ENCODE data around the gene VRK2. TPM values are rescaled to one million over a fixed set of nuclear protein-coding genes. Genes with fewer than 3 reads are reported as not detected.

The VRK2 gene
- total and polyA plus RNA-seq, 10 of the 15 experiments (the other 5 are each of a cell fraction or from before 2014, with no cell fraction given) = 26.5 to 78.0 (median 57.3) TPM

DNA sequence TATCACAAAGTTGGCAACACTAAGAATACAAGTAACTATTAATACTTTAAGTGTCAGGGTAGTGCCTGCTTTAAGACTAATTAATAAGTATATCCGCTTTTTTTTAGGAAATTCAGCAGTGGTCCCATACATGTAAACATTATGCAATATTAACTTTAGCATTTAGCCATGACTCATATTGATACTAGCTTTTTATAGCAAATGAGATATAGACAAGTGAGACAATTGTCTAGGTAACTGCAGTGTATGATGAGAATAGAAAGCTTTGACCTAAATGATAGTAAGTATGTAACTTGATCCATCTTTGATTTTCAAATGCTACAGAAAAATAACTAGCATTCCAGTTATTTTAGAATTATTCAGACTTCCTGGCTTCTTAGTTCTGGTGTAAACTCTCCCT, 27.4 kb upstream of the VRK2 start (continued):
- TF ChIP-seq, protein P1, sequence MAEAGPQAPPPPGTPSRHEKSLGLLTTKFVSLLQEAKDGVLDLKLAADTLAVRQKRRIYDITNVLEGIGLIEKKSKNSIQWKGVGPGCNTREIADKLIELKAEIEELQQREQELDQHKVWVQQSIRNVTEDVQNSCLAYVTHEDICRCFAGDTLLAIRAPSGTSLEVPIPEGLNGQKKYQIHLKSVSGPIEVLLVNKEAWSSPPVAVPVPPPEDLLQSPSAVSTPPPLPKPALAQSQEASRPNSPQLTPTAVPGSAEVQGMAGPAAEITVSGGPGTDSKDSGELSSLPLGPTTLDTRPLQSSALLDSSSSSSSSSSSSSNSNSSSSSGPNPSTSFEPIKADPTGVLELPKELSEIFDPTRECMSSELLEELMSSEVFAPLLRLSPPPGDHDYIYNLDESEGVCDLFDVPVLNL (IDR thresholded peaks at IDR 0.05; ENCODE audit: low read depth, low read length) = no peak
- TF ChIP-seq, protein P2, sequence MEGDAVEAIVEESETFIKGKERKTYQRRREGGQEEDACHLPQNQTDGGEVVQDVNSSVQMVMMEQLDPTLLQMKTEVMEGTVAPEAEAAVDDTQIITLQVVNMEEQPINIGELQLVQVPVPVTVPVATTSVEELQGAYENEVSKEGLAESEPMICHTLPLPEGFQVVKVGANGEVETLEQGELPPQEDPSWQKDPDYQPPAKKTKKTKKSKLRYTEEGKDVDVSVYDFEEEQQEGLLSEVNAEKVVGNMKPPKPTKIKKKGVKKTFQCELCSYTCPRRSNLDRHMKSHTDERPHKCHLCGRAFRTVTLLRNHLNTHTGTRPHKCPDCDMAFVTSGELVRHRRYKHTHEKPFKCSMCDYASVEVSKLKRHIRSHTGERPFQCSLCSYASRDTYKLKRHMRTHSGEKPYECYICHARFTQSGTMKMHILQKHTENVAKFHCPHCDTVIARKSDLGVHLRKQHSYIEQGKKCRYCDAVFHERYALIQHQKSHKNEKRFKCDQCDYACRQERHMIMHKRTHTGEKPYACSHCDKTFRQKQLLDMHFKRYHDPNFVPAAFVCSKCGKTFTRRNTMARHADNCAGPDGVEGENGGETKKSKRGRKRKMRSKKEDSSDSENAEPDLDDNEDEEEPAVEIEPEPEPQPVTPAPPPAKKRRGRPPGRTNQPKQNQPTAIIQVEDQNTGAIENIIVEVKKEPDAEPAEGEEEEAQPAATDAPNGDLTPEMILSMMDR (IDR thresholded peaks at IDR 0.05 in 2 of 3, conservative IDR thresholded peaks at IDR 0.05 in 1 of 3; ENCODE audit: control insufficient read depth in 2 of 3, extremely low read depth in 1 of 3, insufficient read depth in 1 of 3, low read depth in 3 of 3, low read length in 3 of 3) = no peak
- TF ChIP-seq ZZZ3 (IDR thresholded peaks at IDR 0.05; ENCODE audit: control insufficient read depth, insufficient read length, low read depth) = no peak
- TF ChIP-seq CREM (IDR thresholded peaks at IDR 0.05; ENCODE audit: low read depth) = no peak
- TF ChIP-seq, protein P3, sequence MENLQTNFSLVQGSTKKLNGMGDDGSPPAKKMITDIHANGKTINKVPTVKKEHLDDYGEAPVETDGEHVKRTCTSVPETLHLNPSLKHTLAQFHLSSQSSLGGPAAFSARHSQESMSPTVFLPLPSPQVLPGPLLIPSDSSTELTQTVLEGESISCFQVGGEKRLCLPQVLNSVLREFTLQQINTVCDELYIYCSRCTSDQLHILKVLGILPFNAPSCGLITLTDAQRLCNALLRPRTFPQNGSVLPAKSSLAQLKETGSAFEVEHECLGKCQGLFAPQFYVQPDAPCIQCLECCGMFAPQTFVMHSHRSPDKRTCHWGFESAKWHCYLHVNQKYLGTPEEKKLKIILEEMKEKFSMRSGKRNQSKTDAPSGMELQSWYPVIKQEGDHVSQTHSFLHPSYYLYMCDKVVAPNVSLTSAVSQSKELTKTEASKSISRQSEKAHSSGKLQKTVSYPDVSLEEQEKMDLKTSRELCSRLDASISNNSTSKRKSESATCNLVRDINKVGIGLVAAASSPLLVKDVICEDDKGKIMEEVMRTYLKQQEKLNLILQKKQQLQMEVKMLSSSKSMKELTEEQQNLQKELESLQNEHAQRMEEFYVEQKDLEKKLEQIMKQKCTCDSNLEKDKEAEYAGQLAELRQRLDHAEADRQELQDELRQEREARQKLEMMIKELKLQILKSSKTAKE (IDR thresholded peaks at IDR 0.05; ENCODE audit: low read depth, poor library complexity, severe bottlenecking) = peak; percentile 47
- TF ChIP-seq, protein P4, sequence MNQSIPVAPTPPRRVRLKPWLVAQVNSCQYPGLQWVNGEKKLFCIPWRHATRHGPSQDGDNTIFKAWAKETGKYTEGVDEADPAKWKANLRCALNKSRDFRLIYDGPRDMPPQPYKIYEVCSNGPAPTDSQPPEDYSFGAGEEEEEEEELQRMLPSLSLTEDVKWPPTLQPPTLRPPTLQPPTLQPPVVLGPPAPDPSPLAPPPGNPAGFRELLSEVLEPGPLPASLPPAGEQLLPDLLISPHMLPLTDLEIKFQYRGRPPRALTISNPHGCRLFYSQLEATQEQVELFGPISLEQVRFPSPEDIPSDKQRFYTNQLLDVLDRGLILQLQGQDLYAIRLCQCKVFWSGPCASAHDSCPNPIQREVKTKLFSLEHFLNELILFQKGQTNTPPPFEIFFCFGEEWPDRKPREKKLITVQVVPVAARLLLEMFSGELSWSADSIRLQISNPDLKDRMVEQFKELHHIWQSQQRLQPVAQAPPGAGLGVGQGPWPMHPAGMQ (IDR thresholded peaks at IDR 0.05; ENCODE audit: borderline replicate concordance) = no peak
- TF ChIP-seq IRF4 (IDR thresholded peaks at IDR 0.05; ENCODE audit: low read depth, low read length) = peak; percentile 71; the same call in 1 of the 2 replicates
- TF ChIP-seq, protein P5, sequence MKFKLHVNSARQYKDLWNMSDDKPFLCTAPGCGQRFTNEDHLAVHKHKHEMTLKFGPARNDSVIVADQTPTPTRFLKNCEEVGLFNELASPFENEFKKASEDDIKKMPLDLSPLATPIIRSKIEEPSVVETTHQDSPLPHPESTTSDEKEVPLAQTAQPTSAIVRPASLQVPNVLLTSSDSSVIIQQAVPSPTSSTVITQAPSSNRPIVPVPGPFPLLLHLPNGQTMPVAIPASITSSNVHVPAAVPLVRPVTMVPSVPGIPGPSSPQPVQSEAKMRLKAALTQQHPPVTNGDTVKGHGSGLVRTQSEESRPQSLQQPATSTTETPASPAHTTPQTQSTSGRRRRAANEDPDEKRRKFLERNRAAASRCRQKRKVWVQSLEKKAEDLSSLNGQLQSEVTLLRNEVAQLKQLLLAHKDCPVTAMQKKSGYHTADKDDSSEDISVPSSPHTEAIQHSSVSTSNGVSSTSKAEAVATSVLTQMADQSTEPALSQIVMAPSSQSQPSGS (IDR thresholded peaks at IDR 0.05; ENCODE audit: low read length) = peak; percentile 41; the same call in 1 of the 2 replicates
- TF ChIP-seq ASH2L (IDR thresholded peaks at IDR 0.05; ENCODE audit: borderline replicate concordance, low read depth) = no peak
- TF ChIP-seq SMAD1 (IDR thresholded peaks at IDR 0.05; ENCODE audit: low read depth, partially characterized antibody) = no peak
- TF ChIP-seq, protein P6, sequence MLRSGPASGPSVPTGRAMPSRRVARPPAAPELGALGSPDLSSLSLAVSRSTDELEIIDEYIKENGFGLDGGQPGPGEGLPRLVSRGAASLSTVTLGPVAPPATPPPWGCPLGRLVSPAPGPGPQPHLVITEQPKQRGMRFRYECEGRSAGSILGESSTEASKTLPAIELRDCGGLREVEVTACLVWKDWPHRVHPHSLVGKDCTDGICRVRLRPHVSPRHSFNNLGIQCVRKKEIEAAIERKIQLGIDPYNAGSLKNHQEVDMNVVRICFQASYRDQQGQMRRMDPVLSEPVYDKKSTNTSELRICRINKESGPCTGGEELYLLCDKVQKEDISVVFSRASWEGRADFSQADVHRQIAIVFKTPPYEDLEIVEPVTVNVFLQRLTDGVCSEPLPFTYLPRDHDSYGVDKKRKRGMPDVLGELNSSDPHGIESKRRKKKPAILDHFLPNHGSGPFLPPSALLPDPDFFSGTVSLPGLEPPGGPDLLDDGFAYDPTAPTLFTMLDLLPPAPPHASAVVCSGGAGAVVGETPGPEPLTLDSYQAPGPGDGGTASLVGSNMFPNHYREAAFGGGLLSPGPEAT (IDR thresholded peaks at IDR 0.05; ENCODE audit: low read depth) = 0 out of 2 replicates have a peak, but pooled peaks have one; percentile 56
- TF ChIP-seq, protein P7, sequence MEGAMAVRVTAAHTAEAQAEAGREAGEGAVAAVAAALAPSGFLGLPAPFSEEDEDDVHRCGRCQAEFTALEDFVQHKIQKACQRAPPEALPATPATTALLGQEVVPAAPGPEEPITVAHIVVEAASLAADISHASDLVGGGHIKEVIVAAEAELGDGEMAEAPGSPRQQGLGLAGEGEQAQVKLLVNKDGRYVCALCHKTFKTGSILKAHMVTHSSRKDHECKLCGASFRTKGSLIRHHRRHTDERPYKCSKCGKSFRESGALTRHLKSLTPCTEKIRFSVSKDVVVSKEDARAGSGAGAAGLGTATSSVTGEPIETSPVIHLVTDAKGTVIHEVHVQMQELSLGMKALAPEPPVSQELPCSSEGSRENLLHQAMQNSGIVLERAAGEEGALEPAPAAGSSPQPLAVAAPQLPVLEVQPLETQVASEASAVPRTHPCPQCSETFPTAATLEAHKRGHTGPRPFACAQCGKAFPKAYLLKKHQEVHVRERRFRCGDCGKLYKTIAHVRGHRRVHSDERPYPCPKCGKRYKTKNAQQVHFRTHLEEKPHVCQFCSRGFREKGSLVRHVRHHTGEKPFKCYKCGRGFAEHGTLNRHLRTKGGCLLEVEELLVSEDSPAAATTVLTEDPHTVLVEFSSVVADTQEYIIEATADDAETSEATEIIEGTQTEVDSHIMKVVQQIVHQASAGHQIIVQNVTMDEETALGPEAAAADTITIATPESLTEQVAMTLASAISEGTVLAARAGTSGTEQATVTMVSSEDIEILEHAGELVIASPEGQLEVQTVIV (IDR thresholded peaks at IDR 0.05; ENCODE audit: borderline replicate concordance, partially characterized antibody) = no peak
- TF ChIP-seq, protein P8, sequence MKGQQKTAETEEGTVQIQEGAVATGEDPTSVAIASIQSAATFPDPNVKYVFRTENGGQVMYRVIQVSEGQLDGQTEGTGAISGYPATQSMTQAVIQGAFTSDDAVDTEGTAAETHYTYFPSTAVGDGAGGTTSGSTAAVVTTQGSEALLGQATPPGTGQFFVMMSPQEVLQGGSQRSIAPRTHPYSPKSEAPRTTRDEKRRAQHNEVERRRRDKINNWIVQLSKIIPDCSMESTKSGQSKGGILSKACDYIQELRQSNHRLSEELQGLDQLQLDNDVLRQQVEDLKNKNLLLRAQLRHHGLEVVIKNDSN (IDR thresholded peaks at IDR 0.05; ENCODE audit: borderline replicate concordance, extremely low read length, insufficient read depth, low read depth, low read length) = no peak
- TF ChIP-seq RBBP5 (conservative IDR thresholded peaks at IDR 0.05) = no peak
- TF ChIP-seq RAD51 (IDR thresholded peaks at IDR 0.05) = no peak
- no peak for TF ChIP-seq SRF (IDR thresholded peaks at IDR 0.05; ENCODE audit: low read depth in 2 of 2, low read length in 2 of 2)
